H4 (cell line): ENCODE measurements around the gene PTPN20. TPM values are rescaled to one million over a fixed set of nuclear protein-coding genes. Genes with fewer than 3 reads are reported as not detected.
A peak's percentile ranks its signal among the peaks of the same experiment; 100 is the strongest.
"Not testable (repeated sequence)": the region's sequence is repeated elsewhere in the genome, so short reads cannot be mapped to it uniquely, and the experiment has no call there.

Experiments
- DNase-seq: peaks from one replicate; pipeline ENCODE4 v3.0.0-alpha.2; 2015; ENCODE audit warnings: low spot score
- total RNA-seq: library from RNA; depleted of rRNA; stranded (reverse); fragments of >200 nt; shearing (Covaris generic); gene quantifications from 2 replicates; pipeline ENCODE4 v1.2.3, GENCODE V29; 2014

The PTPN20 gene
- total RNA-seq, 1 experiment from 2014 or later: not detected

DNA sequence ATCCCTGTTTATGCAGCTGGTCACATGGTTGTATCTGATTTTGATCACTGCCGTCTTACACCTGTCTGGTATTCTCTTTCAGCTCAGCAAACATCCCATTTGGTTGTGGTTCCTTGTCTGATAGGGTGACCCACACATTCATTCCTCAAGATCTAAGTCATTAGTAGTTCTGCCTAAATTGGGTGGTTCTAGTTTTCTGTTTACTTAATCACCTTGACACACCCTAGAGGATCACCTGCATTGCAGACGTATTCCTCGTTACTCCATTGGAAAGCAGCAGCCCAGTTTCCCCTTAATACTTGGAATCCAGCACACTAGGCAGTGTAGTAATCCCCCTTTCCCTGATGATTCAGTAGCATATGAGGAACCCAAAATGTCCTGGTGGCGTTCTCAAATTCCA lies 41.3 kb downstream of the PTPN20 start:
- DNase-seq: not testable (repeated sequence)

DNA sequence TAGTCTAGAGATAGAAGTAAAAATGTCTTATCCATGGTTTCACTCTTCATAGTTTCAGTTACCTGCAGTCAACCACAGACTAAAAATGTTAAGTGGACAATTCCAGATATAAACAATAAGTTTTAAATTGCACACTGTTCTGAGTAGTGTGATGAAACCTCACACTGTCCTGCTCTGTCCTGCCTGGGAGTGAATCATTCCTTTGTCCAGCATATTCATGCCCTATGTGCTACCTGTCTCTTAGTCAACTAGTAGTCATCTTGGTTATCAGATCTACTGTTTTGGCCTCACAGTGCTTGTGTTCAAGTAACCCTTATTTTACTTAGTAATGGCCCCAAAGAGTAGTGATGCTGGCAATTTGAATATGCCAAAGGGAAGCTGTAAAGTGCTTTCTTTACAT lies 49.5 kb downstream of the PTPN20 start:
- not testable (repeated sequence) for DNase-seq

DNA sequence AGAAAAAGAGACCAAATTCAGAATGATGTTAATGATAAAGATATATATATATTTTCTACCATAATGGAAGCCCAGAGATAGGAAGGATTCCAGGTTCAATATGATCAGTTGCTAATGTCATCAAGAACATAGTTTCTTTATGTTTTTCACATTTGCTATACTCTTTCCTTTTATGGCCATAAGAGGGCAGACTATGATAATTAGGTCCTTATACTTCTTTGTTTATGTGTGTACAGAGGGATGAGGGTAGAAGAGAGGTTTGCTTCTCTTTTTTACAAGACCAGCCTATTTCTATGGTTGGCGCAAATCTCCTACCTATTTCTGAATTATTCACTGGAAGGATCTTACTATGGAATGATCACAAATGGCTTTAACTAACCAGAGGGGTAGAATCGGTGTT lies 52.1 kb downstream of the PTPN20 start:
- not testable (repeated sequence) for DNase-seq

DNA sequence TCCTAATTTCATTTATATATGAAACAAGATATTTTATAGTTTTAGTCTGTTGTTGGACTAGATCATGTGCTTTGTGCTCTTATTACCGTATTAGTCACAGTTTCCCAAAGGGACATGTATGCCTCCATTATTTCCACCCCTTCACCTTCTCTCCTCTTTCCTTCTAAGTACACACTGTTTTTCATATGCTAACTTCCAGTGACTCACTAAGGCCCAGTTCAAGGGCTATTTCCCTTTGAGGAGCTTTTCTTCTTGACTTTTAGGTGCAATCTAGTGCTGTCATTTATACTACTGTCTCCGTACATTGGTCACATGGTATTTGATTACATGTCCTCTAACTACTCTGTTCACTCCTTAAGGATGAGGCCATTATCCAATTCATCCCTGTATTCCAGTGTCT lies 55.8 kb downstream of the PTPN20 start:
- not testable (repeated sequence) for DNase-seq

DNA sequence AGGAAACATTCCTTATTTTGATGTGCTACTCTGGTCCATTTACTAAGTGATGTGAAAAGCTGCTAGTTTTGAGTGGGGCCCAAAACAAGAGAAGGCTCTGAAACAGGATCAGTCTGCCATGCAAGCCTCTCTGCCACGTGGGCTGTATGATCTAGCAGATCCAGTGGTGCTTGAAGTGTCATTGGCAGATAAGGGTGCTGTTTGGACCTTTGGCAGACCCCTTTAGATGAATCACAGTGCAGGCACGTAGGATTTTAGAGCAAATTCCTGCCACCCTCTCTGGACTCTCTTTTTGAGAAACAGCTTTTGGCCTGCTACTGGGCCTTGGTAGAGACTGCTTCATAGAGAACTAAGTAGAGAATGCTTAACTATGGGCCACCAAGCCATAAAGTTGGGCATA lies 69.0 kb downstream of the PTPN20 start:
- DNase-seq: not testable (repeated sequence)

DNA sequence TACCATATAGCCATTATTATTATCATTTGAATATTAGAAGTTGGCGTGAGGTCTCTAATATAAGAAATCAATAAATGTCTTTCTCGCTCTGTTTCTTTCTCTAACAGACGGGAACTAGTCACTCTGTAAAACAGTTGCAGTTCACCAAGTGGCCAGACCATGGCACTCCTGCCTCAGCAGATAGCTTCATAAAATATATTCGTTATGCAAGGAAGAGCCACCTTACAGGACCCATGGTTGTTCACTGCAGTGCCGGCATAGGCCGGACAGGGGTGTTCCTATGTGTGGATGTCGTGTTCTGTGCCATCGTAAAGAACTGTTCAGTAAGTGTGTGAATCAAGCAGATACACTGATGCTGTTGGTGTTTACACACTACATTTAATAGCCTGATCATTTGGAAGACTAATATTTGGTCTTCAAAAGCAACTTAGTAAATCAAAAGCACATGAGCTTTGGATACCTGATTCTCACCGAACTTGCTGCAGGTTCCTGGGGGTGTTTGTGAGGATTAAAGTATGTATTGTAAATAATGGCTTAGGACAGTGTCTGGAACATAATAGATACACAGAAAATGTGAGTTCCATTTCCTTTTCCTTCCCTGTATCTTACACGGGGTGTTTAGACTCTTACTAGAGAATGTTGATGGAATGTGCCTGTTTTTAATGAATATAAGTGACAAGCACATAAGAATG lies 76.2 kb downstream of the PTPN20 start:
- not testable (repeated sequence) for DNase-seq

DNA sequence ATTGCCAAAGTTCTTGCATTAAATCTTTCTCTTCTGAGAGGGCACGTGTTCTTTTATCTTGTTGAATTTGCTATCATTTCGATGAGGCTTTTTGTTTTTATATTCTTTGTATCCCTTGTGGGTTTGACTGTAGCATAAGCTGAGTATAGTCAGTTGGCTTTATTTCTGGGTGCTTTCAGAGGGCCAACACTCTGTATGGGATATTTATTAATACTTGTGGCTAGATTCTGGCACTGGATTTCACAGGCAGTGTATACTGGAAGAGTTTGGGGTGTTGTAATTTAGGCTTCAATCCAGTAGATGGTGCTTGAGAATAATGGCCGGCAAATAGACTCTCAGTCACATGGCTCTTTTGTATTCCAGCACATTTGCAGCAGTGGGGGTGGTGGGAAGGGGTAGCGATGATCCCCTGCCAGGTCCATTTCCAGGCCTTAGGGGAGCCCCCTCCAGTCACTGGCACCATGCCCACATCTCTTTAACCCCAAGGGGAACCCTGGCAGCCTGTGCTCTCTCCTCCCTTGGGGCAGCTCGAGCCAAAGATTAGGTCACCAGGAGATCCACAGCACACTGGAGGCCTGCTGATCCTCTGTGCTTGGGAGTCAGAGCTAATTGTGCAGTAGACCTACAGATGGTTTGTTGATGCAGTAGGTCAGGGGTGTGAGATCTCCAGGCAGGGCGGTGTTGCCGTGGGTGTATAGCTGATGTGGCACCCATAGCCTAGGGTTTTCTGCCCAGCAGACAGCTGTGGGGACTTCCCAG lies 81.8 kb downstream of the PTPN20 start:
- DNase-seq: peak; percentile 58

DNA sequence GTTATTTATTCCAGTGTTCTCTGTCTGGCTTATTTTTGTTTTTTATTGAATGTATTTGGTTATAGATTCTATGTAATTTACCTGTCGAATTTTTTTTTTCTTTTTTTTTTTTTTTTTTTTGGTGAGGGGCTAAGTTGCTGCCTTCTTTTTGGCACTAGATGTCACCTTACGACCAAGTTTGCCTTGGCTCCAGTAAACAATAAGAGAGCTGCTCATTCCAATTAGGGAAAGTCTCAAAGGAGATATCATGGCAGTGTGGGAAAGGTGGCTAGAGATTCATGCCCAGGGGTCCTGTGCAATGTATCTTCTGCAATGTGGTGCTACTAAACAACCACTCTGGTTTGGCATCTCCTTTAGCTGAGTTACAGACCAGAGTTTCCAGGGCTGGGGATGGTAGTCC lies 84.0 kb downstream of the PTPN20 start:
- DNase-seq: no peak

DNA sequence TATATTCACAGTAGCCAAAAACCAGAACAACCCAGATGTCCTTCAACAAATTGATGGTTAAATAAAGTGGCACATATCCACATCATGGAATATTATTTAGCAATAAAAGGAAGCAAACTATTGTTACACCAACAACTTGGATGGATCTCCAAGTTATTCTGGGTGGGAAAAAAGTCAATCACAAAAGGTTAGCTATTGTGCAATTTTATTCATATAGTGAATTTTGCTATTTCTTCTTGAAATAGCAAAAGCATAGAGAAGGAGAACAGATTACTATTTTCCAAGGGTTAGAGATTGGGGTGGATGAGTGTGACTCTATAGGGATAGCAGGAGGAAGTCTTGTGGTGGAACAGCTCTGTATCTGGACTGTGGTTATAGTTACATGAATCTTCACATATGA lies 87.0 kb downstream of the PTPN20 start:
- DNase-seq: no peak

DNA sequence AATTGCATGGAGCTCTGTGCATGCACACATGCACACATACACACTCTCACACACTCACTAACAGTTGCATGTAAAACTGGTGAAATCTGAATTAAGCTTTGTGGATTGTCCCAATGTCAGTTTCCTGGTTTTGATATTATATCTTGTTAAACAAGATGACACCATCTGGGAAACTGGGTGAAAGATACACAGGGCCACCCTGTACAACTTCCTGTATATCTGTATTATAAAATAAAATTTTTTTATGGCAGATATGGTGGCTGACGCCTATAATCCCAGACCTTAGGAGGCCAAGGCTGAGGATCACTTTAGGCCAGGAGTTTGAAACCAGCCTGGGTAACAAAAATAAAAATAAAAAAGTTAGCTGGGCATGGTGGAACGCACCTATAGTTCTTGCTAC lies 87.4 kb downstream of the PTPN20 start:
- DNase-seq: no peak

DNA sequence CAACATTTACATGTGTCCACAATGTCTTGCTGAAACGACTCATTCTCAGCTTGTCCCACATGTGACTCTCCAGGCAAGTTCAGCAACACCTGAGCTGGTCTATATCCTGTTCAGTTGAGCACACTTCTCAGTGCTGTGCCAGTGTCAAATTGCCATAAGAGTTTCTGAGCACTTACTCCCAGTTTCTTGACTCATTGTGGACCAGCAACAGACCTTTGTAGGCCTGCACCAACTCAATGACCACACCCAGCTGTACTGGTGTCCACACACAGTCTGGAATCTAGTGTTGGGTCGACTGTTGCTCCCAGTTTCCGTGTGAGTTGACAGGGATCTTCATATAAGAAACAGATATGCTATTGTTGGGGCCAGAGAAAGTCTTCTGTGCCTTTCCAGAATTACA lies 88.0 kb downstream of the PTPN20 start:
- DNase-seq: no peak

DNA sequence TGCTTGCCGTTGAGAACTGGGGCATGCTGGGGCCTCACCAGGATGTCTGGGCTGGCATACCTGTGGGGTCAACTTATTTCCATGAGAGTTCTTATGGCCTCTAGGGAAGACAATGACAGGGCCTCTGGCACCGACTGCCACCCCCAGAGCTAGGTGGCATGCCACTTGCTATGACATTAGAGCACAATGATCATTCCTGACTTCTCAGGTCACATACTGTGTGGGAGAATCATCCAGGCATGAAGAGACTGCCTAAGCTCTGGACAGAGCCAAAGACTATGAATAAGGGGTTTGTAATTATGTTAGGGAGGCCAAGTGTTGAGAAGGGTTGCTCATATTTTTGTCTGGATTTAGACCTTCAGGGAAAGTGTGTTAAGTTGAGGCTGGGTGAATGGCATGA lies 97.5 kb downstream of the PTPN20 start:
- DNase-seq: no peak

DNA sequence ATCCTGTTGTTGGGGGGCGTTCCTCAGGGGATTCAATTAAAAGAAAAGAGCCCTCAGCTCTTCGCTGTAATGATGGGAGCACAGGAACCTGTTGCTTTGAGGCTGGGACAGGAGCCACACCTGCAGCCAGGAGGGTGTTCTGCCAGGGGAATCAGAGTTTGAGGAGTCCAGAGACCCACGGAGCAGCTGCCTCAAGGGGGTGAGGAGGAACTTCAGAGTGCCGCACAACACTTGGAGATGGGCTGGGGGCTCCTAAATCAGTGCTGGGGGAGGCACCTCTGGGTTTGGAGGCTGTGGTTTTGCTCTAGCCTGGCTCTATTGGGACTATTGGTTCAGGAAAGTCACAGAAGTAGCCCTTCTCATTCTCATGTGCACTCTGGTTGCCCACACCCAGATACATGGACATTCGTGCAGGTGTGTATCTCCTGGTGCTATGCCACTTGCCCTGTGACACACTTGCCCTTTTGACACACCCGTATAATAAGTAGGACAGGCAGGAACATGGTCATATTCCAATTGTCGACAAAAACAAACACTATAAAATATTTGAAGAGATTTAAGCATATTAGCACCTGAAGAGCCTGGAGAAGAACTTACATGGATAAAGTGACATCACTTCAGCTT lies 98.1 kb downstream of the PTPN20 start:
- no peak for DNase-seq

DNA sequence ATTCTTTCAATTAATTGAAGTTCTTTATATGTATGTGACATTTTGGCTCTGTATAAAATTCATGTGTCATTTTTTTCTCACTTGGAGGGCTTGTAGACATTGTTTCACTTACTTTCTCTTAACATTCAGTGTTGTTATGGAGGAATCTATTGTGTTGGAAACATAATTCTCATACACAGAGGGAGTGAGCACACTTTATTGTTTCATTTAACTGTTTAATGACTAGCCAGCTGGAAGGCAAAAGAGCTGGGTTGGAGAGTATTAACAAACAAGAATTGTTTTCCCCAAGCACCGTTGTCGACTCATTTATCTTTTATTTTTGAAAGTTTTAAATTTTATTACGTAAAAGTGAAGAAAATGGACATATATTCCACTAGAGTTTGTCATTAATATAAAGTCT lies 98.8 kb downstream of the PTPN20 start:
- no peak for DNase-seq

DNA sequence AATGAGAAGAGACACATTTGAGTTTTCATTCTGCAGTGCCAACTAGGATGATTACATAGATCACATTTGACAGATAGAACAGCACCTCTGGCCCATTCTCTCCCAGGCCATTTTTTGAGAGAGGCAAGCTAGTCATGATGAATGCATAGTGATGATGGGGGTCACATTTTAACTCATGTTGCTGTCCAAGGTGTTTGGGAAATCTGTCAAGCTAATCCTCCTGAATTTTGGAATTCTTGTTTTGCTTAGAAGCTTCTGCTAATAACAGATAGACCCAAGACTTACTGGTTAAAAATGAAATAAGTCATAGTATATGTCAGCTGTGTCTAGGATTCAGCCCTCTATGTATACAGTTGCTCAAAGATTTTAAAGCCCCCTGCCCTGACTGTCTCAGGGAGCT lies 101.0 kb downstream of the PTPN20 start:
- DNase-seq: no peak

DNA sequence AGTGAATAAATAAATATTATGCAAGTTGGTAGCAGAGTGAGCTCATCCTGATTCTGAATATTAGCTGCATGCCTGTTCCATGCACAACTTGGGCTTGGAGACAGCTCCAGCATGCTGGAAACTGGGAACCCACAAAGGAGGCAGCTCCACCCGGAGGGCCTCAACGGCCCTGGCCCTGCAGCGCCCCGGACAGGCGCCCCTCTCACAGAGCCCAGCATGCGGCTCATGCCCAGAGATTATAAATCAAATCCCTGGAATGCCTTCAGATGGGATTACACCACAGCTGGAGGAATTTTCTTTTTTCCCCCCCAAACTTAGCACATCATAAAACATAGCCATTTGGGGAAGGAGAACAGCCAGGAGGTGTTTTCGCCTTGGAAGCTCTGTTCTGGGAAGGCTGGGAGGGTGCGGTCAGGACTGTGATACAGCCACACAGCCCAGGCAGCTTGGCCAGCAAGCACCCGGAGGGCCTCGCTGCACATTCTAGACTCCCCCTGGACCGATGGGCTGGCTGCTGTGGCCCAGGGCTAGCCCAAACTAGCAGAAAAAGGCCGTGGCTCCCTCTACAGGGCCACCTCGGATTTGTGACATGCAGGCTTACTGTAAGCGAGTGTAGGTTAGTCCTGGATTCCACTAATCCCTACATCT lies 102.4 kb downstream of the PTPN20 start:
- DNase-seq: no peak

DNA sequence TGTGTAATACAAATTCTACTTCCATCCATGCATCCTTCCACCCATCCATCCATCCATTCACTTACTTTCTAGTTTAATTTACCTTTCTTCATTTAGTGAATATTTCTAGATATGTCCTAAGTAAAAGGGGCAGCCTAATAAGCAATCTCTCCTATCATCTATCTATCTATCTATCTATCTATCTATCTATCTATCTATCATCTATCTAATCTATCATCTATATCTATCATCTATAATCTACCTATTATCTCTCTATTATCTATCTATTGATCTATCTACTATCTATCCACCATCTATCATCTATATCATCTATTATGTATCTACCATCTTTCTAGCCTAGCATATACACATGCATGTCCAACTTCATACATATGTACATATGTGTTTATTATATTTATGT lies 104.2 kb downstream of the PTPN20 start:
- no peak for DNase-seq

DNA sequence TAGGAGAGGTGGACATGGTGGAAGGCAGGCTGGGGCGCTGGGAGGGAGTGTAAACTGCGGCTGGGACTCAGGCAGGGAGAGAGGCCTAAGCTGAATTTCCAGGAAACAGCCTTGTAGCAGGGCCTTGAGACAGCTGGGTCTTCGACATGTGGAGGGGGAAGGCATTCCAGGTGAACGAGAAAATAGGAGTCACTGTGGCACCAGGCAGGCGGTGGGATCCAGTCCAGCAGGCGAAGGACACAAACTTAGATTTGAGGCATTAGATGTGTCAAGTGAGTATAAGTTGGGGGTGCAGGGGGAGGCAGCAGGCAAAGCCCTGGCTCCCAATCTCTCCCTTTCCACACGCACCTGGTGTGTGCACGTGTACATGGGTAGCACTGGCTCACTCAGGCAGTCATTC lies 105.3 kb downstream of the PTPN20 start:
- no peak for DNase-seq

DNA sequence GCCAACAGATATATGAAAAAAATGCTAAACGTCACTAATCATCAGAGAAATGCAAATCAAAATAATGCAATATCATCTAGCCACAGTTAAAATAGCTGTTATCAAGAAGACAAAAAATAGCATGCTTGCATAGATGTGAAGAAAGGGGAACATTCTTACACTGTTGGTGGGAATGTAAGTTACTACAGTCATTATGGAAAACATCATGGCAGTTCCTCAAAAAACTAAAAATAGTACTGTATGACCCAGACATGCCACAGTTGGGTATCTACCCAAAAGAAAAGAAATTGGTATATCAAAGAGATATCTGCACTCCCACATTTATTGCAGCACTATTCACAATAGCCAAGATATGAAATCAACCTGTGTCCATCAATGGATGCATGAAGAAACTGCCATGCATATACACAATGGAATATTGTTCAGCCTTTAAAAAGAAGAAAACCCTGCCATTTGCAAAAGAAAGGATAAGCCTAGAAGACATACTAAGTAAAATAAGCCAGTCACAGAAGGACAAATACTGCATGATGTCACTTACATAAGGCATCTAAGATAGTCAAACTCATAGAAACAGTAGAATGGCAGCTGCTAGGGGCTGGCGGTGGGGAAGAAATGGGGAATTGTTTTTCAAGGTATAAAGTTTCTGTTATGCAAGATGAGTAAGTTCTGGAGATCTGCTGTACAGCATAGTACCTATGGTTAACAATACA lies 107.0 kb downstream of the PTPN20 start:
- DNase-seq: no peak

DNA sequence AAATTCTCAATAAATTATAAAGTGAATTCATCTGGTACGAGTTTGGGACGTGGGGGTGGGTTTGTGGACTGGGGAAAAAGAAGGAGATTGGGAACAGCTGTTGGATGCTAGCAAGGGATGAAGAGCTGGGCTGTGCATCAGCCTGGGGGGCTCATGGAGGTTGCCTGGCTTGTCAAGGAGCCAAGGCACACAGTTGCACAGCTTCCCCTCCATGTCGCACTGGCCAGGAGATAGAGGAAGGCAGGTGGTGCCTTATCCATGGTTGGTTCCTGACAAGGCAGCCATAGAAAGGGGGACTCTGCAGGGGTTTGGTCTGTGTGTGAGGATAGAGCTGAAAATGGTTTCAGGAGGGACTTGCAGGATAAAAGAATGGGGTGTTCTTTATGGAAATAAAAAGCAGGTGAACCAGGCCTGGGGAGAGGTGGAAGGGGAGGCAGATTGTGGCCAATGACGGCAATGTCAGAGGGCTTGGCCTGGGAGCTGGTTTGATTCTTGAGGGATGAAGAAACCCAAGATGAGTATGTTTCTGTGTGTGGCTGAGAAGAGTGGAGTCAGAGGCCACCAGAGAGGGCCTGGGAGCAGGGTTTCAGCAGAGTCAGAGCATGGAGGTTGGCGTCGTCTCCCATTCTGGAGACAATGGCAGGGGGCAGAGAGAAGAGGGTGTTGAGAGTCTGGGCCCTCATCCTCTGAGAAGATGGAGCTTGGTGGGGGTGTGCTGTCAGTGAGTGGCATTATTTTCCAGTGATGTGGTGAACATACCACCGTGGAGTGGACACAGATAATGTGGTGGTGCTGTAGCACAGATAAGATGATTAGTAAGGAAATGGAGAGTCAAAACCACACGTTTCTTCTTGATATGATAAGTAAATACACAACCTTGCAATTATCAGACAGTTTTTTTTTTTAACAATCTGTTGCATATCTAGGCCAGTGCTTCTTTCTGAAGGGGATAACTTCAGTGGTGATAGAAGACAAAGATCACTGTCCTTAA lies 108.2 kb downstream of the PTPN20 start:
- no peak for DNase-seq

DNA sequence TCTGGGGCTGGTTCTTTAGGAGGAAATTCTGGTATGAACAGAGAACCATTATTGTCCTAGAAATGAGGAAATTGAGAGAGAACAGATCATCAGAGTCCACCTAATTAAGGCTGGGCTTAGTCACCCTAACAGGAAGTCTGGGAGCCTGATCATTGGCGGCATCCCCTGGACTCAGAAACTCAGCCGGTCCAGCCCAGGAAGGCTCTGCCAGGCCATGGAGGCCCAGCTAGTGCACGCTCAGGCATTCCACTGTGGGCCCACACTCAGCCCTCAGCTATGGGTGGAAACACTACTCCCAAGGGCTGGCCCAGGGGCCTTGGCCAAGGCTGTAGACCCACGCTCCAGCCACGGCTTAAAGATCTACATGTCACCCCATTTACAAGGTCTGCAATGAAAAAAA lies 109.2 kb downstream of the PTPN20 start:
- no peak for DNase-seq
